H54 (cell line): ENCODE results near the gene WDR72.
"Not testable (repeated sequence)": the region's sequence is repeated elsewhere in the genome, so short reads cannot be mapped to it uniquely, and the experiment has no call there.

Source experiments
- DNase-seq: peaks from one replicate; pipeline ENCODE4 v3.0.0; 2011; ENCODE audit warnings: low spot score, mixed read lengths; ENCODE audit not compliant: insufficient read length
- FAIRE-seq: peaks from 3 replicates; lab custom pipeline; 2011; peaks lifted over from hg19 to GRCh38; lab: Jason Lieb, UNC
- POLR2A ChIP-seq: IDR thresholded peaks from 2 replicates; pipeline ENCODE4 v1.6.1; 2011; ENCODE audit warnings: low read depth, mild to moderate bottlenecking, low read length

WDR72 gene

DNA sequence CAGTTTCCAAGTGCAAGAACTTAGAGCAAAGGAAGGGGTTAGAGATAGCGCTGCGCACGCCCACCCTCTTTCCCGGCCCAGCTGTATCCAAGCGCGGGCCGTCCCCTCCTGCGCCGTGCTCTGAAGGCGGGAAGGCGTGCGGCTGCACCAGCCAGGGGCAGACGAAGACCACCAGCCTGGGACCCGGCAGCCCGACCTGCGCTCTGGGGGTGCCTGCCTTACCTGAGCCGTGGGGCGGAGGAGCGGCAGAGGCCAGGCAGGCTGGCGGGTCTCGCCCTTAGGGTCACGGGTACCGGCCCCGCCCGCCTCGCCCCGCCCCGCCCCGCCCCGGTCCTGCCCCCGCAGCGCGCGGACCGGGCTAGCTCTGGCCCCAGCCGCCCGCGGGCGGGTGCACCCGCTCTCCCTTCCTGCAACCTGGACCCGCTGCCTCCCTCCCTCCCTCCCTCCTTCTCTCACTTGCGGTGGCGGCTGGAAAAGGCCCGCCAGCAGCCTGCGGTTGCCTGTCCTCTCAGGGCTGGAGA, at the start of gene WDR72:
WDR72 (minus strand) TSS at position 253 of the 521 bp plus-strand sequence. CDS start 26,514 bp downstream, outside the sequence.
- no peak for FAIRE-seq
- no peak for DNase-seq
- no peak for TF ChIP-seq POLR2A

DNA sequence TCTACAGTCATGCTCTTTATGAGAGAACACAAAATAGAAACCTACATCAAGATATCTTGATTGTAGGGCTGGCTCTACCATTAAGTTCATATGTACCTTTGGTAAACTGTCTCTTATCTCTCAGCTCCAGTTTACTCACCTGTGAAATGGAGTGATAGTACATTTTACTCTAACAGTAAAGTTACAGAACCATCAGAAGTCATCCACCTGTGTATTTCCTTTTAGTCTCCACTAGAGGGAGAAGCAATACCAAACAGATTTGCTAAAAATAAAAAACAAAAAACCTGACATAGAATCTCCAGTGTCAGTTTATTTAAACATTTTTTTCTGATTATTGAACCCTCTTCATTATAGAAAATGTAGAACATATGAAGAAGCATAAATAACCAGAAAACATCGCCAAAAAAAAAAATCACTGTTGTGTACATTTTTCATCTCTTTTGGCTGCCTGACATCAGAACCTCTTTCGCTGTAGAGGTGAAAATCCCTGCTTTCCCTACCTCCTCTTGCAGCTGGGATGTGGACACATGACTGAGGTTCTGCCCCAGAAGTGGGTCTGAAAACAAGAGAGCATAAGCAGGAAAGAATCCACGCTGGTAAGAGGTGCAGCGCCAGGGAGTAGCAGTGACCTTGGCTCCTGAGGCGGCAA, 48.7 kb upstream of the WDR72 start:
- no peak for DNase-seq
- no peak for FAIRE-seq
- TF ChIP-seq POLR2A: no peak

DNA sequence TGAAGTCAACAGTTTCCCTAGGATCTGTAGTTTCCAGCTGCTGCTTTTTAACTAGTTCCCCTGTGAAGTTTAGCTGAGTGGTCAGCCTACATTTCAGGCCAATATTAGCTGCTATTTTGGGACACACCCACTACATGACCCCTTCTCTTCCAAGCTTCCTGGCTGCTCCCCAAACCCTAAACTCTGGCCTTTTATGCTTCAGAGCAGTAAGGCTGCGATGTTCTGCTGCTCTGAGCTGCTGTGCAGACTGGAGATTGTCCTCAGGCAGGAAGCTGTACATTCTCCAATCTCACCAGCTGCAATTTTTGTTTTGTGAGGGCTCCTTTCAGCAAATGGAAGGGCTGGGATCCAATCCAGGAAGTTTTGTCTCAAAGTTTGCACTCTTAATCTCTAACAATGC, 48.0 kb upstream of the WDR72 start:
- DNase-seq (no peak), FAIRE-seq (no peak)
- no peak for TF ChIP-seq POLR2A

DNA sequence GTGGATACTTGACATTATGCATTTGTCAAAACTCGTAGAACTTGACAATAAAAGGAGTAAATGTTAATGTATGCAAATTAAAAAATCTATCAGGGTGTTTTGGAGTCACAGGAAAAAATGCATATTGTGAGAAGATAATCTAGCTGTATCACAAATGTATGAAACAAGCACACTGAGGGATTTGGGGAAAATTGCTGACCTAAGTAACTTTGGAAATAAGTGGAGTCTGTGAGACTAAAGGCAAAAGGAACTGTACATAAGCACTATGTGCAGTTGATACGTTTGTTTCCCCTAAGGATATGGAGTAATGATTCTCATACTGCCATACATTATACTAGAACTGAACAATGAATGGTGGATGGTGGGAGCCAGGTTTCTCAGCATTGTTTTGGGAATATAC, 43.2 kb upstream of the WDR72 start:
- DNase-seq: no peak
- TF ChIP-seq POLR2A: no peak
- FAIRE-seq: no peak

DNA sequence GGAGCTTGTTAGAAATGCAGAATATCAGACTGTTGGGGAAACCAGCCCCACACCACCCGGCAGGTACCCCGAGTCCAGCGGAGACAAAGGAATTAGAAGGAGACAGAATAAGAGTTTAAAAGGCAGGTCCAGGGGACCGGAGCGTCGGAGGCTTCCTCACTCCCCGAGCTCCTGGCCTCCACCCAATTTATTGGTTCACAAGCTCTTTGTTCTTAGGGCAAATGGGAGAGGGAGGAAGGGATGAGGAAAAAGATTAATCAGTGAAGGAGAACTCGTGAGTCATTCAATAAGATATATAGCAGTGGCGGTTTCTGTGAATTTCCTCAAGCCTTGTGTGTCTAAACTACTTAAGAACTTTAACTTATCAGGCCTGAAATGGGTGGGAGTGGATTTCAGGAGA, 32.1 kb upstream of the WDR72 start:
- no peak for TF ChIP-seq POLR2A
- no peak for DNase-seq
- no peak for FAIRE-seq

DNA sequence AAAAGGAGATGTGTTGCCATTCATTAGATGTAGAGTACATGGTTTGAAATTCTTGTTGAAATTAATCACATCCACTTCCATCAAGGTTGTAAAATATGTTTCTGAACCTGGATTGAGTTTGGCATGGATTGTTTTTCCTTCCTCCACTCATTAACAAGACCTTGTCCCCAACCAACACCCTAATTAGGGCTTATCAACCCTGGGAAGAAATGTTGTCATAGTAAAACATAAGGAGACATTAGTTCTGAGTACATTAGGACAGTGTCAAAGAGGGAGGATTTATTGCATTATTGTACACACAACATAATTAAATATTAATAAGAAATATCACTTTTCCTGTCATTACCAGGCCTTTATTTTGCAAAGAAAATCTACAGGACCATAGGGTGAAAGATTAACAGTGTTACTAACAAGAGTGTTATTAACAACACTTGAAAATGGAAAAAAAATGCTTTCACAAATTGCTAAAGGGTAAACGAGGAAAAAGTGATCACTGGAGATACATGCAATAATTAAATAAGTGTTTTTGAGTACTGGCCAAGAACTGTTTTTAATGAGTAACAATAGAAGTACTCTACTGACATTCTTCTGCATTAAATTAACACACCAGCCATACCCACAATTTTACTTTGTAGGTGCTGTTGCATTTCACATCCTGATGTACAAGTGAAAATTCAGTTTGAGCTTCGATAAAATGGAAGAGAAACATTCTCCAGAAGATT, 30.4 kb upstream of the WDR72 start:
- FAIRE-seq (no peak), DNase-seq (no peak)
- TF ChIP-seq POLR2A: no peak

DNA sequence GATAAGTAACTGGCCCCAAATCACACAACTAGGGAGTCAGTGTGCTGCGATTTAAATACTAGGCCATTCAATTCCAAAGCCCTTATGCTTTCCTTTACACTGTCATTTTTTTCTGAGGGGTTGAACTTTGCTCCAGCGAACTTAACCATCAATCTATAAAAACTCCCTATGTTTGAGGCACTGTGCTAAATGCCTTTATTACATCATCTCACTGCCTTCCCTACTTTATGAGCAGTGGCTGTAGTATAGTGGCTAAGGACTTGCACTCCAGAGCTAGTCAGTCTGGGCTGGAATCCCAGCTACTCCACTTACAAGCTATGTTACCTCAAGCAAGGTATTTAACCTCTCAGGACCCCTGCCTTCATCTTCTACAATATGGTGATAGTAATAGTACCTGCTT, 26.9 kb upstream of the WDR72 start:
- TF ChIP-seq POLR2A: no peak
- no peak for DNase-seq
- no peak for FAIRE-seq

DNA sequence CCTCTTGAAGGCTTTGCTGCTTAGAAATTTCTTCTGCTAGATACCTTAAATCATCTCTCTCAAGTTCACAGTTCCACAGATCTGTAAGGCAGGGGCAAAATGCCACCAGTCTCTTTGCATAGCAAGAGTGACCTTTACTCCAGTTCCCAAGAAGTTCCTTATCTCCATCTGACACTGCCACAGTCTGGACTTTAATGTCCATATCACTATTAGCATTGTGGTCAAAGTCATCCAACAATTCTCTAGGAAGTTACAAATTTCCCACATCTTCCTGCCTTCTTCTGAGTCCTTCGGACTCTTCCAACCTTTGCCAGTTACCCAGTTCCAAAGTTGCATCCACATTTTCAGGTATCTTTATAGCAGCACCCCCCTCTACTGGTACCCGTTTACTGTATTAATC, 25.8 kb upstream of the WDR72 start:
- not testable (repeated sequence) for FAIRE-seq, DNase-seq

DNA sequence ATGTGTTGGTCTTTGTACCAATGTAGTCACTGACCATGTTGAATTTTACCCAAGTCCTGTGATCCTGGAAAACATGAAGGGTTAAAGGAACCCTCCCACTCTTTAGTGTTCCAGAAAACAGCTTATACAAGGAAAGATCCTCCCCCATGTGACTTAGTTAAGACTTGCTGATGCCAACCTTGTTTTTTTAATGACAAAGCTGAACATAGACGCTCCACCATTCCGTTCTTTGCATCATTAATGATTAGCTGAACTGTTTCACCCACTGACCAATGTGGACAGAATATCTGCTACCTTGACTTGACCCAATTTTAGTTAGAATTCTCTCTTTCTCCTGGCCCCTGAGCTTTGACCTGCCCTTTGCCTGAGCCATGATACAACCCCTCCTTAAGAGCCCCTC, 3.5 kb upstream of the WDR72 start:
- TF ChIP-seq POLR2A: no peak
- FAIRE-seq (no peak), DNase-seq (no peak)

DNA sequence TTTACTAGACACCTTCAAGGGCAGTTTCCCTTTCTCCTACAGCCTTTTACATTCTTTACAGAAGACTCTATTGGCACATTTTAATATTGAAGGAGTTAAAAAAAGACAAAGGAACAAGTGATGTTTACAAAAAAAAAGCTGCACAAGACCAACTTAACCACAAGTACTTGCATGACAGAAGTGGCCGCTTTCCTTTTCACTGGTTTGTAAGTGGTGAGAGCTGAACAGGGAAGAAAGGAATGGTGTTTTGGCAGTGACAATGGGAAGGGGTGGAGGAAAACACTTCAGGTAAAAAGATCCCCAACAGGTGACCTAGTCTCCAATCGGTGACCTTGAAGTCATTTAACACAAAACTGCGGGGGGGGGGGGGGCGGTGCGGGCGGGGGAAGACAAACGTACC, 1.1 kb downstream of the WDR72 start:
- FAIRE-seq (no peak), DNase-seq (no peak)
- no peak for TF ChIP-seq POLR2A

DNA sequence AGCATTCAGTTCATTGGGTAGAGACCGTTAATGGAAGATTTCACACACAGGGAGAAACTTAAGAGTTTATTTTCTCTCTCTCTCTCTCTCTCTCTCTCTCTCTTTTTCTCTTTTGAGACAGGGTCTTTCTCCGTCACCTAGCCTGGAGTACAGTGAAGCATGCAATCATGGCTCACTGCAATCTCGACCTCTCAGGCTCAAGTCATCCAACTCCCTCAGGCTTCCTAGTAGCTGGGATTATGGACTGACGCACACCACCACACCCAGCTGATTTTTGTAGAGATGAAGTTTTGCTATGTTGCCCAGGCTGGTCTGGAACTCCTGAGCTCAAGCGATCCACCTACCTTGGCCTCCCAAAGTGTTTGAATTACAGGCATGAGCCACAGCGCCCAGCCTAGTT, 1.6 kb downstream of the WDR72 start:
- no peak for TF ChIP-seq POLR2A
- DNase-seq (no peak), FAIRE-seq (no peak)

DNA sequence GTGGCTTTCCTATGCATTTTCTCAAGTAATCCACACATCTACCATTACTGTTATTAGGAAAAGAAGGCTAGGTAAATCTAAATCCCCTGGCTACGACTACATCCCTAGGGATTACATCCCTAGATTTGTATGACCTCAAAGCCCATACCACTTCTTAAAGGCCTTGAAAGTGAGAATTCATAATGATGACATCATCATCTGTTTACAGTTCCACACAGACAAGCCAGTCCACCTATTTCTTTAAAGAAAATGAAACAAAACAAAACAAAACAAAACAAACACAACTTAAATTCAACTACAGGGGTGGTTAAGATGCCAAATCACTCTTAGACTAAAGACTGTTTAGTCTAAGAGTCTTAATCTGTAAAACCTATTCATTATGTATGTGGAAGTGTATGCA, 5.7 kb downstream of the WDR72 start:
- FAIRE-seq (no peak), DNase-seq (no peak)
- no peak for TF ChIP-seq POLR2A

DNA sequence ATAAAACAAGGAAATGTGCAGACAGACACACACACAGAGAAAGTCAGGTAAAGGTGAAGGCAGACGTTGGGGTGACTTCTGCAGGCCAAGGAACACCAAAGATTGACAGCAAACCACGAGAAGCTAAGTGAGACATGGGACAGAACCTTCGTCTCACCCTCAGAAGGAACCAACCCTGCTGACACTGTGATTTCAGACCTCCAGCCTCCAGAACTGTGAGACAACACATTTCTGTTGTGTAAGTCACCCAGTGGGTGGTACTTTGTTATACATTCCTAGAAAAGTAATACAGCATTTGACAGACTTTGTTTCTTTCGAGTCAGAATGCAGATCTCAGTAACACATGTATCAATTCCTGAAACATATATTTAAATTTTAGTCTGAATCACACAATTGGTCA, 7.1 kb downstream of the WDR72 start:
- DNase-seq (no peak), FAIRE-seq (no peak)
- TF ChIP-seq POLR2A: no peak

DNA sequence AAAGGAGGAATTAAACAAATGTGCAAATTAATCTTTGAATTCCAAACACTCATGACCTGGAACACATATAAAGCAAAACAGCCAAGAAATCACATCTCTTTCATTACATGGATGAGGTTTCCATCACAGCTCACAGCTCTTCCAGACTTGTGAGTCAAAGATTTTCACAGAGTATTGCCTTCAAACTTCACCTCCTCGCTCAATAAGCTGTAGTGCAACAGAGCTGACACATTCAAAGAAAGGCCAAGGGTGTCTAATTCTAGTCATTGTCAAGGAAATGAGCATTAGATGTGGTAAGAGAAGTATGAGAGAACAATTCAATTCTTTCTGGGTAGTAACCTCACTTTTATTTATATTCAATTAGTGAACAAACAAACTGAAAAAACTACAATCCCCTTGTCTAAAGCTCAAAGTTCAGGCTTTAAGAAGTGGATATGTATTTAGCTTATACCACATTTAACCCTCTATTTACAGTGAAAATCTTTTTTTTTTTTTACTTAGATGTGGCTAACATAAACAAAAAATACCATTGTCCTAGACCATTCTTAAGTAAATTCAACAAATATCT, 11.9 kb downstream of the WDR72 start:
- TF ChIP-seq POLR2A: no peak
- FAIRE-seq (no peak), DNase-seq (no peak)
